ENCODE data around the gene SLCO3A1.

Gene SLCO3A1

DNA sequence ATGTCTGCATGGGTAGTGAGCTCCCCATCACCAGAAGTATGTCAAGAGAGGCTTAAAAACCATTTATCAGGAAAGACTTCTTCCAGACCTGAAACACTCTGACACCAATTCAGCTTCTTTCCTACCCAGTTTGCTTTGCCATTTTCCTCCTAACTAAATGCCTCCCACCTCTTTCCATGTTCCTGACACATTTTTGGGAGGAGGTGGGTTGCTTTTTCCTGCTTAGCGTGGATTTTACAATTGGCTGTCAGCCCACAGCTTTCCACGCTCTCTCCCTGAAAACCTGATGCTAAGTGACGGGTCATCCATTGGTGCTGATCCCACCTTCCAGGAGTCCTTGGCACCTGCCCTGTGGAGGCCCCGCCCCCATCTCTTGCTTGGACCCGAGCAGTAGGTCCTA is 275.3 kb downstream of the SLCO3A1 start:
- no peak for DNase-seq (ENCODE audit: low read depth)

DNA sequence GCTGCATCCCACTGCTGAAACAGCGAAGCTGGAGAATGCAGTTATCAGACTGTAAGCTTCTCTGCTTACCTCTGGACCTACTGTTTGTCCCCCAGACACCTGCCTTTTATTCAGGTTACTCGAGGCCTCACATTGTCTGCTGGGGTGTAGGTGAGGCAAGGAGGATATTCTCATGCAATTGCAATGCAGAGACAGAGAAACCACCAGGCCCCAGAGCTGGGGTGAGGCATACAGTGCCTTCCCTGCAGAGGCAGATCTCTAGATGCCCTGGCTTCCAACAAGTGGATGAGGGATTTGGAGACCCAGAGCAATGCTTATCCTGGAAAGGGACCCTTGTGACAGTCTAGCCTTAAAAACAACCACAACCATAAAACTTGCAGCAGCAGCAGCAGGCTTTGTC is 276.7 kb downstream of the SLCO3A1 start:
- no peak for DNase-seq (ENCODE audit: low read depth)

DNA sequence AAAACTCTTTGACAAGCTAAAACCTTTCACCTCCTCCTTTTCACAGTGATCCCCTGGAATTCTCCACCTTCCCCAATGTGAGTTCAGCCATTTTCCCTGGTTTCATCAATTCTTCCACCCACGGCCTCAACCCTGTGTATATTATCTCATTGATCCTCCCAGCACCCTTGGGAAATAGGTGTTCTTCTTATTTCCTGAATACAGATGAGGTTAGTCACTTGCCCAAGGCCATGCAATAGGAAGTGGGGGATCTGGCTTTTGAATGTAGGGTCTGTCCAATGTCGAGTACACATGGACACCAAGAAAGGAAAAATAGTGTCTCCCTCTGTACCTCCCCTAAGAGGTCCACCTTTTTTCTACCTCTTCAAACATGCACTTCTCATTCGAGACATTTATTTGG is 277.4 kb downstream of the SLCO3A1 start:
- DNase-seq (ENCODE audit: low read depth): no peak

DNA sequence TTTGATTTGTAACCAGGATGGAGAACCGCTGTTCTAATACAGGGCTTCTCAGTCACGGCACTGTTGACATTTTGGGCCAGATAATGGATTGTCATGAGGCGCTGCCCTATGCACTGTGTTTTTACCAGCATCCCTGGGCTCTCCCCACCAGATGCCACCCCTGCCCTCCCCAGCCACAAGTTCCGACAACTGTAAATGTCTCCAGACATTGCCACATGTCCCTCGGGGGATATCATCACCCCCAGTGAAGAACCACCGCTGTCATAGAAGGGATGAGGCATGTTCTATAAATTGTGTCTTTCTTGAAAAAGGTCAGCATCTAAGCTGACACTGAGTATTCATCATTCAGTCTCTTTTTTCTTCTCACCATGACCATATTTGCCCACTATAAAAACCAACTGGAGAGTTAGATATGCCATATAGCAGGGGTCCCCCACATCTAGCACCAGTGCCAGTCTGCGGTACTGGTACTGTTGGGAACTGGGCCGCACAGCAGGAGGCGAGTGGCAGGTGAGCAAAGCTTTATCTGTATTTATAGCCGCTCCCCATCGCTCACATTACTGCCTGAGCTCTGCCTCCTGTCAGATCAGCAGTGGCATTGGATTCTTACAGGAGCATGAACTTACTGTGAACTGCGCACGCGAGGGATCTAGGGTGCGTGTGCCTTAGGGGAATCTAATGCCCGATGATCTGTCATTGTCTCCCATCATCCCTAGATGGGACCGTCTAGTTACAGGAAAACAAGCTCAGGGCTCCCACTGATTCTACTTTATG is 279.7 kb downstream of the SLCO3A1 start:
- DNase-seq (ENCODE audit: low read depth): no peak

DNA sequence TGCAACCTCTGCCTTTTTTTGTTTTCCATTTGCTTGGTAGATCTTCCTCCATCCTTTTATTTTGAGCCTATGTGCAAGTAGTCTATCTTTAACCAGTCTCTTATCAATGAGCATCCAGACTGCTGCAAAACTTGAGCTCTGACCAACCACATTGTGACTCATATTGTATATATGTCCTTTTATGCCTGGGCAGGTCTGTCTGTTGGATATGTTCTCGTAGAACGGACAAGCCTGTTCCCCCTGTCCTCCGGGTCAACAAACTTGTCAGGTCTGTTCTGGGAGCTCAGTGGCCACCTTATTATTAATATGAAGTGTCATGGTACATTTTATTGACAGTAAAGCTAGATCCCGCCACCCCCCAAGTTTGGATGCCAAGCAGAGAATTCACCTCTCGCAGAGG is 287.3 kb downstream of the SLCO3A1 start:
- DNase-seq (ENCODE audit: low read depth): no peak

DNA sequence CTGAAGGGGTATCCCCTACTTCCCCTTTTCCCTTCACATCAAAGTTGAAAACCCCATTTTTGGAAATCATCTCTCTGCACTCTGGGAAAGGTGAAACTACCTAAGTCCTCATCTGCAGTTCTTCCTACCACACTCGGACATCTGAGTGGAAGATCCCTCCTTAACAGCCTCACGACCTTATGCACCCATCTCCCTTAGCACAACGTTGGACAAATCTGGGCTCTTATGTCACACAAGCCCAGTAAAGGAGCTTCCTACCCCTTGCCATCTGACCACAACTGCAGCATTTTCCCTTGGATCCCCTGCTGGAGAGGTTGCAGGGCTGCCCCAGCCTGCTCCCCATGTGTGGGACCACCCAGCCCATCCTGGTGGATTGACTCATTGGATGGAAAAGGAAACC is 288.1 kb downstream of the SLCO3A1 start:
- no peak for DNase-seq (ENCODE audit: low read depth)

DNA sequence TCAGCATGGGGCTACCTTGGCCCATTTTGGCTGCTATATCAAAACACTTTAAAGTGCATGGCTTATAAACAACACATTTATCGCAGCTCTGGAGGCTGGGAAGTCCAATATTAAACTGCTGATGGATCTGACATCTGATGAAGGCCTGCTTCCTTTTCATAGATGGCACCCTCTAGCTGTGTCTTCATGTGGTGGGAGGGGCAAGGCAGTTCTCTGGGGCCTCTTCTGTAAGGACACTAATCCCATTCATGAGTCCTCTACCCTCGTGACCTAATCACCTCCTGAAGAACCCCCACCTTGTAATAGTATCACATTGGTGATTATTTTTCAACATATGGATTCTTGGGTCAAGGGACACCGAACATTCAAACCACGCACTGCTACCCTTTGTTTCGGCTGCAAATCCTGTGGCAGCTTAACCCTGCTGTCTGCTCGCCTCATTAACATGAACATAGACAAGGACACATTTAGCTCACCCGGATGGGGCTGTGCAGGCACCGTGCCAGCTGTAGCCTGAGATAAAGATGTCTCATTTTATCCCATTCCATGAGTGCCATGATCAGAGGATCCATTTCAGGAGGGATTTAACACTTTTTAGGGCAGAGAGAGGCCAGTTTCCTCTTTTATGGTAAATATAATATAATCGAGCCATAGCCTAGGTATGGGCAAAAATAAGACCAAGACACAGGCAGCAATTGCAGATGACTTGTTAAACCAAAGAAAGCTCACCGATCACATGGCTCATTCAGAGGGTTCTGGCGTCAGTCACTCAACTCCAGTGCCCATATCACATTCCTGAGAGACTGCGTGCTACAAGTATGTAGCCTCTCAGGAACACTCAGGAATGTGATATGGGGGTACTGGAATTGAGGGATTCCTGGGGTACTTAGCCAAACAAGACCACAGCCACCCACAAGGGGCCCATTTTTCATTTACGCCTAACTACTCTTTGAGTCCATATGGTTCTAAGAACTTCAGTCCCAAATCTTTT is 289.0 kb downstream of the SLCO3A1 start:
- DNase-seq (ENCODE audit: low read depth): no peak

DNA sequence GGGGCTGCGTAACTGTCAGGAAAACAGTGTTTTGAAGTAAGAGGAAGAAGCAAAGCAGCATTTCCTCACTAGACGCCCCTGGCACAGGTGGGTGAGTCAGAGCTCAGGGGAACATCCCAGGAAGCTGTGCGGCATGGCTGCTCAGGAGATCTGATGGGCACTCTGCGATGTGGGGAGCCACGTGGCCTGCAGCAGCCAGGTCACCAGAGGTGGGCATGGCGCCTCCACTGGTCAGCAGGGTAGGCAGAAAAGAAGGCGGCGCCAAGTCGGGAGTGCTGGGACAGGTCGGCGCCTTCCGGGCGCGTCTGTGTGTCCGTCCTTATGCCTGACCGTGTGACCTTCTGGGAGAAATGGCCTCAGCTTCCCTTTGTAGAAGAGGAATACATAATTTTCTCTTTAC is 290.3 kb downstream of the SLCO3A1 start:
- DNase-seq (ENCODE audit: low read depth): no peak

DNA sequence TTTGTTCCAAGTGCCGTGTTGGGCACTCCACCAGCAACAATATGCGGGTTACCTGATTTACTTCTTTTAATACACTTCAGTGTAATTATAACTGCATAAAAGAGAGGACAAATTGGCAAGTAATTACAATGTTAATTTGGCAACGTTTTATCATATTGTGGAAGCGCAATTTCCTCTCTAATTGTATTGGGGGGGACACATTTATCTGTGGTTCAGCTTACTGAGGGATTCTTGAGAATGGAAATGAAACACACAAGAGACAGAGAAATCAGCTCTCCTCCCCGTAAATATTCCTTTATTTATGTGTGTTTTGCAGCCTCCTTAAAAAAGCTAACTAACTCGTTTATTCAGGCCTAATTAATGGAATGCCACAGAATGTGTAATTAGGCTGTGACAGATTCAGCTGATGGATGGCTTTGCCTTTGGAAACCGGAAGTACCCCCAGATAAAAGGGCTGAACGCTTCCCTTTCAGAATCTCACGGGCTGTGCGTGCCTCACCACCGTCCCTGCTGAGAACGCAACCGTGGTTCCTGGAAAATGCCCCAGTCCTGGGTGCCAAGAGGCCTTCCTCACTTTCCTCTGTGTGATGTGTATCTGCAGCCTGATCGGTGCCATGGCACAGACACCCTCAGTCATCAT is 293.1 kb downstream of the SLCO3A1 start:
- DNase-seq (ENCODE audit: low read depth): no peak

DNA sequence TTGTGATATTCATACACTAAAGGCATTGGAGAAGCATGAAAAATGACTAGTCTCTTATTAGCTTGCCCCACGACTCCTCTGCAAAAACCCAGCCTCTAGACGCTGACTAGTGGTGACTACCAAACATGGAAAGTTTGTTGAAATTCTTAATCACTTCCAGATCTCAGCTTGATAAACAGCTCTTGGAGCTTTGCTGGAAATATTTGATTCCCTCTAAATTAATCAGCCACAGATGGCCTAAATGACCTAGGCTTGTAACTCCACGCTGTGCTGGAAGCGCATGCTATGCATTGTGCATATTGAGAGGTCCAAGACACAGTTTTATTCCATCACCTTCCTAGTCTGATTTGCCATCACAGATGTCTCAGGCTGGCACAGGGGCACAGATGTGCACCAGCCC is 295.5 kb downstream of the SLCO3A1 start:
- no peak for DNase-seq (ENCODE audit: low read depth)

DNA sequence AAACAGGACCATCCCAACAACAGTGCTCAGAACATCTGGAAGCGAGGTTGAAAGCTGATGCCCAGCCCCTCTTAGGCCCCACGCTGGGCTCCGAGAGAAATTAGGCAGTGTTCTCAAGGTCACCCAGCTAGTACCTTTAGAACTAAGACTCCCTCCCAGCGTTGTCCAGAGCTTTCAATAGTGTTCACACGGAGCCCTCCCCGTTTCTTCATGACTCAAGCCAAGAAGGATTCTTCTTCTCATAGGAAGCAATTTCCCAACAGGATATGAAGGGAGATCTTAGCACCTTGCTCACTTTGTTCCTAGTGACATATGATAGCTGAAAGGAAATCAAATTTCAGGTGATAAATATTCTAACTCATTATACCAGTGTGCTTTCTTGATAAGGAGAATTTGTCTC is 296.0 kb downstream of the SLCO3A1 start:
- no peak for DNase-seq (ENCODE audit: low read depth)

DNA sequence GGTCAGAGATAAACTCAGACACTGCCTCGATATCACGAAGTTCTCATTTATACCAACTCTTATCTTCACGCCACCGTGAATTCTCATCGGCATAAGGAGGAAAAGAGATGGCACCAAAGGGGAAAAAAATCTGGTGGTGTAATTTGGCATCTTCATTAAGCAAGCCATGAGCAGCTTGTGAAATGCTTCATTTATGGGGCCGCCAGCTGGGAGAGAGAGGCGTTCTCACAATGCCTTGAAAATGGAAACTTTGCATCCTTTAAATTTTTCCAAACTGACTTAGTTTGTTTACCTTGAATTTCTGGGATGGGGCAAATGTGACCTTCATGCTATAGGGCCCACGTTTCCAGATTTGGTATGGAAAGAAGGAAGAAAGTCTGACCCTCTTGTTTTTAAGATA is 297.7 kb downstream of the SLCO3A1 start:
- DNase-seq (ENCODE audit: low read depth): no peak

DNA sequence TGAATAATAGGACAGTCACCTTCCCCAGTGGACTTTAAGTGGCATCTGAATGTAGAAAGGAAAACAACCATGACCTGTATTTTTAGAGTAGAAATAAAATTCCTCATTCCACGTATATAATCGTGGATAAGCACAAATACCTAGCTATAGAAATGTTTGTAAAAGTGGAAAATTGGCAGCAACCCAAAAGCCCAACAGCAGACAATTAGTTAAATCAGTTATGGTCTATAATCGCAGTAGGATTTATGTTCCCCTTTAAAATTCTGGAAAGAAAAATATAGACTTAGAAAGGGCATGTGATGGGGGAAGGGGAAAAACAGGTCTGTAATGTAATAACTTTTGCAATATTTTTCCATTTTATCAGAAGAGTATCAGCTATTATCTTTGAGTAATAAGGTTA is 298.2 kb downstream of the SLCO3A1 start:
- no peak for DNase-seq (ENCODE audit: low read depth)

DNA sequence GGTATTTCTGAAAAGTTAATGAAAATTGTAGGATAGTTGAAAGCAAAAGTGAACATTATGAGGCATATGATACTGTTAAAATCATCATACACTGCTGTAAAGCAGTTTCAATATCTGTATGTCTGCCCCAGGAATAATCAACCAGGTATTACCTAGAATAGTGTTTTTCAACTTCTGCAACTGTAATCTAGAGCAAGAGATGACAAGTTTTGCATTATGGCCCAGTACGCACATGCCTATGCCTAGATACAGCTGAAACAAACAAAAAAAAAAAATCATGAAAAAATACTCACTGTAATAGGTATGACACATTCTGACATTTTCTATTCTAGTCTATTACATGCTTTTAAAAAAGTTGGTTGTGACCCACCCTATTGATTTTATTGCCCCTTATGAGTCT is 299.5 kb downstream of the SLCO3A1 start:
- no peak for DNase-seq (ENCODE audit: low read depth)

DNA sequence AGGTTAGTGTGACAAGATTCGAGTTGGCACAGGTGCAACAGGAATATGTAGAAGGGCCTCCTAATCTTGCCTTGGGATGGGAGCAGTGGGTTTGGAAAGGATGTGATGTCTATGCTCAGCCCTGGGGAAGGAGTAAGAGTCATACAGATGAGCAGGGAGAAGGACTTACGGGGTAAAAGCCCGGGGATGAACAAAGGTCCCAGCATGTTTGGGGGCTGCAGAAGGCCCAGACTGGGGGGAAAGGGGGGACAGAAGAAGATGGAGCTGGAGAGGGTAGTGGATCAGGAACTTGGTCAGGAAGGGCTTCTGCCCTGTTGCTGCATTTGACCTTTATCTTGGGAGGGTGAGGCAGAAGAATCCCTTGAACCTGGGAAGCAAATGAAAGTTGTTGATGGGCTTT is 300.1 kb downstream of the SLCO3A1 start:
- no peak for DNase-seq (ENCODE audit: low read depth)

DNA sequence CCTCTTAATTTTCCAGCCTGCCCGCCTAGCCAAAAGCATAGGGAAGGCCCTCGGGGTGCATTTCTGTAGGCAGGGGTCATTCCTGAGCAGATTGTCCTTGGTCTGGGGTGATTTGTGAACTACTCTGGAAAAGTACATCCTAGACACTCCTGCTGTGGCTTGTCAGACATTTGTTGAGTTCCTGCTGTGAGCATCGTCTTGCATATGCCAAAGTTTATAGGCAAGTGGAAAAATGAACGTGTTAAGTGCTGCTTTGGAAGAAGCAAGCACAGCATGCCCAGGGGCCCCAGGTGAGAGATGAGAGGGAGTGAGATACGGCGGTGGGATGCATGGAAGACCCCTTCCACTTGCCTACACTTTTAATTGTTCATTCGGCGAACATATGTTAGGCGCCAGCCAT is 302.4 kb downstream of the SLCO3A1 start:
- DNase-seq (ENCODE audit: low read depth): no peak

DNA sequence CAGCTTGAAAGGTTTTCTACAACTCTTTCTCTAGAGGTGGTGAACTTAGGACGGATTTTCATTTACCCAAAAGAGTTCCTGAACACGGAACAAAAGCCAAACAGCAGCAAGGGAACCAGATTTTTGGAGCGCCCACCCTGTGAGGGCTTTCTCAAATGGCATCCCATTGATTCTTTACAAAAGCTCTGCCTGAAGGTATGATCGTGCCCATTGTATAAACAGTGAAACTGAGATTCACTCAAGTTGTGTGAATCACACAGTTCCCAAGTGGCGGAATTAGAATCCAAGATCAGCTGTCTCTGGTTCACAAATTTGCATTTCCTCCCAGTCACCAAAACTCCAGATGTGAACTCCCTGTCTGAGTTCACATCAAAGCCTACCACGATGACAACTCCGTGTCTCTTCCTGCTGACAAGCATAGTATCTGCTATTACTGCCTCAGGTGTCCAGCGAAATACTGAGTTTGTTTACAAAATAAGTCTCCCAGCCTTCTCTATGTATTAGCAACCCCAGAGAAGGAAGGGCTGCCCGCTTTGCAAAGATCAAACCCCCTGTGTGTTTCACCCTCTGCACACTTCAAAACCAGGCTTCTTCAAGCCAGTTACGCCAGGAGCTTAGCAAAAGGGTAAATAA is 304.3 kb downstream of the SLCO3A1 start:
- DNase-seq (ENCODE audit: low read depth): no peak

DNA sequence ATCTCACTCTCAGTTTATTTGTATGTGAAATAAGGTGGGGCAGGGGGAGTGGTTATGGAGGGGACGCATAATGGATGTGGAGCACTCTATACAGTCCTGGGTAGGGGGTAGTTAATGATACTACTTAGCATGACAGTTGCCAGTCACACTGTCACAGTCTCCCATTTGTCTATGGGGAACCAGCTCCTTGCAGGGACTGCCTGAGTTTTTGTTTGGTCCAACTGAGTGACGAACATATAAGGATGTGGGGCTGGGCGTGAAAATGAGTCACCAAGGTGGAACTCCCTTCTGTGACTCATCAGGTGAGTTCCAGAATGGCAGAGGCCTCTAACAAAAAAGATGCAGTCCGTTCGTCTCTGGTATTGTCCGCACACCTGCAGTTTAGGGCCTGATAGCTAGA is 304.9 kb downstream of the SLCO3A1 start:
- peak; percentile 22 for DNase-seq (ENCODE audit: low read depth)

DNA sequence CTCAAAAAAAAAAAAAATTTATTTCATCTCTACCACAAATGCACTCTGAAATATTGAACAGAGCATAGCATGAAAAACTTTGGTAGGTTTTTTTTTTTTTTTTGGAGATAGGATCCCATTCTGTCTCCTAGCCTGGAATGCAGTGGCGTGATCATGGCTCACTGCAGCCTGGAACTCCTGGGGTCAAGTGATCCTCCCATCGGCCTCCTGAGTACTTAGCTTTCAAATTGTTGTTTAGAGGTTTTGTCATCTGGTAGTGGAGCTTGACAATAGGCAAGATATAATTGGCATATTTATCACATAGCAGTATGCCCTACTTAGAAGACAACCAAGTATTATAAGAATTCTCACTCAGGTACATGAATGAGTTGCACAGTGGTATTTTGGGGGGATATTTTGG is 306.0 kb downstream of the SLCO3A1 start:
- no peak for DNase-seq (ENCODE audit: low read depth)

DNA sequence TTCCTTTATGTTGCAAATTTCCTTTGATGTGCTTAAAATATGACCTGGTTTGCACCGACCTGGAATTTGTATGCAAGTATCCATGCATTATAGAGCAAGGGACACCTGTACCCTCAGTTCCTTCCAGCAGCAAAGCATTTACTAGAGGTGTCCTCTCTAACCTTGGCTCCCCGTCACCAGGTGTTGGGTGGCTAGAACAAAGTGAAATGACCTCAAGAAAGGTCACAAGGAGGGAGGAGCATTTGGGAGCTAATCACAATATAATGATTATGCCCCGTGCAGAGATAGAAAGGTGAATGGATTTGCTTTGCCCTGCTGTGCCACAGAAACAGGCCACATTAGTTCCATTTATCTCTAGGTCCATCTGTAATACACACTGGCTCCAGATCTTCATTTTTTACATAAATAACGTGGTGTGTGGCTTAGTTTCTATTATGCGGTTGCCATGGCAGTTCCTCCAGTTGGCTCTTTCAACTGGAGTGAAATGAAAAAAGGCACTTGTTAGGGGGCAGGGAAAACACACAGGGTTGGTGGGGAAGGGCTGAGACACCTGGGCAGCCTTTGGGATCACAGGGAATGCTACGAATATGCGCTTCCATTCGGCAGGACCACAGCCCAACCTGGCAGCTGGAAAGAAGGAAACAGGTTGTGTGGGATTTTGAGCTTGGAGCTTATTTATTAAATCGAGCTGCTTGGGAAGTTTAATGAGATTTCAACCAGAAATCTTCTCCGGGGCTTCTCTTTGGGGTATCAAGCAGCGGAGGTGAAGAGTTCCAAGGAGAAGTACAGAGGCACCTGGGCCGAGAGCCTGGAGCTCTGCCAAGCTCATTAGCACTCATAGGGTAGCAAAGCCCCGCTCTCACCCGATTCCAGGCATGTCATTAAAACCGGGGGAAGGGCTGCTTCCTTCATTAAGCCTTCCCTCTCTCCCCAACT is 306.7 kb downstream of the SLCO3A1 start:
- no peak for DNase-seq (ENCODE audit: low read depth)

DNA sequence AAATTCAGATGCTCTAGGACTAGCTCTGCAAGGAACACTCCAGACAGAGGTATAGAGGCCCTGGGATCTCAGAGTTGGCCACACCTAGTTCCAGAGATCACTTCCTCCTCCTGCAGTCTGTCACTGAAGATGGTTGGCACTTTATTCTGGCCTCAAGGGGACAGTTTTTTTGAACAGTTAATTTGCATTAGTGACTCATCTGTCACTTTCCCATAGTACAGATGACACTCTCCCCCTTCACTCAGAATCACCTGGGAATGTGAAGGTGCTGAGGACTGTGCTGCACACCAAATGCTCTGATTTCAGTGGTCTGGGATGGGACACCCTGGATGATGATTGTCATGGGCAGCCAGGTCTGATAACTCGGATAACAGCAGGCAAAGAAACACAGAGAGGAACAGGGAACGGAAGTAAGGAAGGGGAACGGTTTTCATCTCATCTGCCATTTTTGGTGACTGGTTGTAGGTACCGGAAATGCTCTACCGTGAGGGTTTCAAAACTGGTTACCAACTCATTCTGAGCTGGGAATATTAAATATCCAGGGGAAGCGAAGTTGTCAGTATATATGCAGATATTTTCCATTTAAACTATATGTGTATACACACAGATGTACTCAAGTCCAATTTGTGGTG is 307.6 kb downstream of the SLCO3A1 start:
- DNase-seq (ENCODE audit: low read depth): no peak
